ENCODE data around the gene COLGALT1. TPM values are rescaled to one million over a fixed set of nuclear protein-coding genes. Genes with fewer than 3 reads are reported as not detected.

COLGALT1 gene
- total RNA-seq, 1 experiment from 2014 or later: 80.1 TPM

DNA sequence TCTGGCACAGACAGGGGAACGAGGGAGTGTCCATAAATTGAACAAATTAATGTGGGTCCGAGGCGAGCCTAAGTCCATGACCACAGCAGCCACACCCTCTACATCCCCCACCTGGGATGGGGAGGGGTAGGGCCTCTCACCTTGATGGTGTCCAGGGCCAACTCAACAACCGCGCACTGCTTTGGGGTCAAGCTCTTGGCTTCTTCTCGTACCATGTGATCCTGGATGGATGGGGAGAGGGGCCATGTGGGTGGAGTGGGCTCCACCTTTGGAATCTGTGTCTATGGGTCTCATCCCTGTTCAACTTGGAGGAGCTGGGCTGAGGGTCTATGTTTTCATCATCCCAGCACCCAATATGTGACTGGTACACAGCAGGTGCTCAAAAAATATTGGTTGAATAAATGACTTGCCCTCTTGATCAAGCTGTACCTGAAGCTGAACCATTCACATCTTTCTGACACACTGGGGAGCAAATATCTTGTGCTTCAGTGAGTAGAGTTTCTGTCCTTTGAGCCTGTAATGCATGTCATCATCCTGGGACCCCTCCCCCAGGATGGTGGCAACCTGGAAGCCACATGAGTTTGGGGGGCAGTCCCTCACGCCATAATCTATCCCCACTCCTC is 62.9 kb downstream of the COLGALT1 start:
- Histone ChIP-seq H3K4me1 (no peaks in the 10 kb centered on the region), H3K36me3 (ENCODE audit: control insufficient read depth, insufficient read depth, low read length) (no peaks in the 10 kb centered on the region), H3K27me3 (replicated peaks; ENCODE audit: control insufficient read depth, insufficient read depth, low read length) (no peaks in the 10 kb centered on the region), H3K4me3 (ENCODE audit: low read depth, low read length) (no peak overlapping the region), H3K9me3 (no peaks in the 10 kb centered on the region)
- H3K4me1 Mint-ChIP-seq (ENCODE audit: low read depth, unreplicated experiment): no peaks in the 10 kb centered on the region
- H3K9me3 Mint-ChIP-seq (ENCODE audit: unreplicated experiment): peaks cover 9% of the 10 kb centered on the region
- ChIA-PET CTCF (interaction anchor here (1.4 kb wide), 1 partner anchor 12 kb away, joined by 9 read pairs; no protein-coding TSS in a partner anchor), POLR2A (no interaction called here)
- H3K27ac Mint-ChIP-seq (ENCODE audit: unreplicated experiment): peak overlapping the region; percentile 3
- peak overlapping the region; percentile 27 for H3K4me3 Mint-ChIP-seq (ENCODE audit: unreplicated experiment)
- H3K36me3 Mint-ChIP-seq (ENCODE audit: insufficient read depth, unreplicated experiment): peaks cover 11% of the 10 kb centered on the region
- no peaks in the 10 kb centered on the region for H3K27me3 Mint-ChIP-seq (ENCODE audit: insufficient read depth, unreplicated experiment)
- no peak for DNase-seq
- TF ChIP-seq, protein P1, sequence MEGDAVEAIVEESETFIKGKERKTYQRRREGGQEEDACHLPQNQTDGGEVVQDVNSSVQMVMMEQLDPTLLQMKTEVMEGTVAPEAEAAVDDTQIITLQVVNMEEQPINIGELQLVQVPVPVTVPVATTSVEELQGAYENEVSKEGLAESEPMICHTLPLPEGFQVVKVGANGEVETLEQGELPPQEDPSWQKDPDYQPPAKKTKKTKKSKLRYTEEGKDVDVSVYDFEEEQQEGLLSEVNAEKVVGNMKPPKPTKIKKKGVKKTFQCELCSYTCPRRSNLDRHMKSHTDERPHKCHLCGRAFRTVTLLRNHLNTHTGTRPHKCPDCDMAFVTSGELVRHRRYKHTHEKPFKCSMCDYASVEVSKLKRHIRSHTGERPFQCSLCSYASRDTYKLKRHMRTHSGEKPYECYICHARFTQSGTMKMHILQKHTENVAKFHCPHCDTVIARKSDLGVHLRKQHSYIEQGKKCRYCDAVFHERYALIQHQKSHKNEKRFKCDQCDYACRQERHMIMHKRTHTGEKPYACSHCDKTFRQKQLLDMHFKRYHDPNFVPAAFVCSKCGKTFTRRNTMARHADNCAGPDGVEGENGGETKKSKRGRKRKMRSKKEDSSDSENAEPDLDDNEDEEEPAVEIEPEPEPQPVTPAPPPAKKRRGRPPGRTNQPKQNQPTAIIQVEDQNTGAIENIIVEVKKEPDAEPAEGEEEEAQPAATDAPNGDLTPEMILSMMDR (IDR thresholded peaks at IDR 0.05; ENCODE audit: insufficient read depth in 1 of 2, low read depth in 1 of 2, low read length in 1 of 2, severe bottlenecking in 1 of 2, unreplicated experiment in 1 of 2): no peak
- intact Hi-C loops (cut with micrococcal nuclease; ENCODE audit: unreplicated experiment): no loop called here
- BruUV-seq (replicated peaks): no TSS peak

DNA sequence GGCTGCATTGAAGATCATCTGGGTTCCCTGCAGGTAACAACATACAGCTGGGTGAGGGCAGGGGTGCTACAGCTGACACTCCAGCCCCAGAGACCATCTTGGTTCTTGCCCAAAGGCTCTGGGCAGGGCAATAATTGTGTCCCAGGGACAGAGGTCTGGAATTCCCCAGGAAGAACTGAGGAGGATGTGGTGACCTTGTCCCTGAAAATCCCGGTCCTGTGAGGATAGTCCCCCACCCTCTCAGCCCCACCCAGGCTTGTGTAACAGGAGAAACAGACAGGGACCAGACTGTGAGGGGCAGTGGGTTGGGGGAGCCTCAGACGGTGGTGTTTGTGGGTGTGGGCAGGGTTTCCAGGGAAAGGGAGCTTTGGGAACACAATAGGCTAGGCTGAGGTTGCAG is 63.5 kb downstream of the COLGALT1 start:
- no TSS peak for BruUV-seq (replicated peaks)
- Histone ChIP-seq H3K27me3 (replicated peaks; ENCODE audit: control insufficient read depth, insufficient read depth, low read length) (no peaks in the 10 kb centered on the region), H3K36me3 (ENCODE audit: control insufficient read depth, insufficient read depth, low read length) (no peaks in the 10 kb centered on the region), H3K4me1 (no peaks in the 10 kb centered on the region), H3K9me3 (no peaks in the 10 kb centered on the region), H3K4me3 (ENCODE audit: low read depth, low read length) (no peak overlapping the region)
- POLR2A ChIA-PET: no interaction called here
- Mint-ChIP-seq H3K36me3 (ENCODE audit: insufficient read depth, unreplicated experiment) (peaks cover 11% of the 10 kb centered on the region), H3K27me3 (ENCODE audit: insufficient read depth, unreplicated experiment) (no peaks in the 10 kb centered on the region), H3K9me3 (ENCODE audit: unreplicated experiment) (peaks cover 9% of the 10 kb centered on the region), H3K27ac (ENCODE audit: unreplicated experiment) (no peak overlapping the region), H3K4me1 (ENCODE audit: low read depth, unreplicated experiment) (no peaks in the 10 kb centered on the region), H3K4me3 (ENCODE audit: unreplicated experiment) (no peak overlapping the region)
- TF ChIP-seq, protein P1 (IDR thresholded peaks at IDR 0.05; ENCODE audit: insufficient read depth in 1 of 2, low read depth in 1 of 2, low read length in 1 of 2, severe bottlenecking in 1 of 2, unreplicated experiment in 1 of 2): no peak
- no peak for DNase-seq
- CTCF ChIA-PET: interaction anchor here (0.6 to 1.4 kb wide), 3 partner anchors 13 to 345 kb away, joined by 4 to 11 read pairs (median 9); no protein-coding TSS in a partner anchor
- intact Hi-C loops (cut with micrococcal nuclease; ENCODE audit: unreplicated experiment): no loop called here

- BruUV-seq (replicated peaks): no TSS peak
- Histone ChIP-seq H3K4me1 (no peaks in the 10 kb centered on the region), H3K4me3 (ENCODE audit: low read depth, low read length) (no peak overlapping the region), H3K9me3 (no peaks in the 10 kb centered on the region), H3K27me3 (replicated peaks; ENCODE audit: control insufficient read depth, insufficient read depth, low read length) (no peaks in the 10 kb centered on the region), H3K36me3 (ENCODE audit: control insufficient read depth, insufficient read depth, low read length) (no peaks in the 10 kb centered on the region)
- TF ChIP-seq, protein P1 (IDR thresholded peaks at IDR 0.05; ENCODE audit: insufficient read depth in 1 of 2, low read depth in 1 of 2, low read length in 1 of 2, severe bottlenecking in 1 of 2, unreplicated experiment in 1 of 2): no peak
- CTCF ChIA-PET: no interaction called here
- Mint-ChIP-seq H3K27me3 (ENCODE audit: insufficient read depth, unreplicated experiment) (no peaks in the 10 kb centered on the region), H3K9me3 (ENCODE audit: unreplicated experiment) (peaks cover 23% of the 10 kb centered on the region), H3K4me3 (ENCODE audit: unreplicated experiment) (no peak overlapping the region), H3K36me3 (ENCODE audit: insufficient read depth, unreplicated experiment) (peaks cover 11% of the 10 kb centered on the region), H3K4me1 (ENCODE audit: low read depth, unreplicated experiment) (no peaks in the 10 kb centered on the region), H3K27ac (ENCODE audit: unreplicated experiment) (no peak overlapping the region)
- POLR2A ChIA-PET: no interaction called here
- DNase-seq: no peak
- intact Hi-C loops (cut with micrococcal nuclease; ENCODE audit: unreplicated experiment): no loop called here
Measured at GRCh38 chr19:17620696-17621095, 65.2 kb downstream of the COLGALT1 start.
